Hepatocyte (in vitro differentiated cells): ENCODE data around the gene OR6V1.

Experiments
- CTCF ChIP-seq: fragments of 200-600 bp; sonication (generic); IDR thresholded peaks from 2 replicates; pipeline ENCODE4 v1.5.1; 2016; ENCODE audit warnings: antibody characterized with exemption, mild to moderate bottlenecking; ENCODE audit not compliant: poor library complexity
- EZH2 ChIP-seq: fragments of 200-600 bp; sonication (generic); IDR thresholded peaks from 2 replicates; pipeline ENCODE4 v1.6.1; 2016; ENCODE audit warnings: antibody characterized with exemption, mild to moderate bottlenecking, borderline replicate concordance

GRCh38 chr7:143043391-143043790 lies 8.8 kb upstream of the OR6V1 start:
- TF ChIP-seq CTCF (no peak), EZH2 (no peak)
